Heart left ventricle (tissue), 16 donors: ENCODE data around the gene RNU1-2. TPM values are rescaled to one million over a fixed set of nuclear protein-coding genes. Genes with fewer than 3 reads are reported as not detected.

Source experiments
- ATAC-seq, 4 donors: fragments of 200-7000 bp; cut with Tn5 transposase; one replicate each; pipeline ENCODE4 v1.9.1; 2020 to 2022; ENCODE audit warnings: moderate library complexity in 4 of 4, mild to moderate bottlenecking in 3 of 4, moderate number of reproducible peaks in 1 of 4
- DNase-seq, 5 donors: peaks; one replicate each; pipeline ENCODE4 v3.0.0-alpha.2; 2020
- H3K27ac ChIP-seq, 12 donors: fragments of 200-600 bp; sonication (generic) in 4 of 12; one replicate each; pipeline versions ENCODE4 v1.5.0 to v1.8.0; 2016 to 2022; ENCODE audit warnings: mild to moderate bottlenecking in 2 of 12
- H3K27me3 ChIP-seq, 9 donors: fragments of 200-600 bp; sonication (generic) in 2 of 9; one replicate each; pipeline versions ENCODE4 v1.5.1 to v1.8.0; 2016 to 2022; ENCODE audit warnings: mild to moderate bottlenecking in 3 of 9
- H3K36me3 ChIP-seq, 9 donors: fragments of 200-600 bp; sonication (generic) in 2 of 9; one replicate each; pipeline versions ENCODE4 v1.5.0 to v1.8.0; 2018 to 2022; ENCODE audit warnings: mild to moderate bottlenecking in 2 of 9
- H3K4me1 ChIP-seq, 12 donors: fragments of 200-600 bp; sonication (generic) in 4 of 12; one replicate each; pipeline versions ENCODE4 v1.5.0 to v1.8.0; 2016 to 2022; ENCODE audit warnings: mild to moderate bottlenecking in 3 of 12
- H3K4me3 ChIP-seq, 12 donors: fragments of 200-600 bp; sonication (generic) in 4 of 12; one replicate each; pipeline versions ENCODE4 v1.5.0 to v1.8.0; 2017 to 2022; ENCODE audit warnings: mild to moderate bottlenecking in 9 of 12, moderate library complexity in 4 of 12
- H3K9me3 ChIP-seq, 12 donors: fragments of 200-600 bp; sonication (generic) in 4 of 12; one replicate each; pipeline versions ENCODE4 v1.5.0 to v1.8.0; 2016 to 2022; ENCODE audit warnings: mild to moderate bottlenecking in 1 of 12
- POLR2A ChIP-seq, 2 donors: fragments of 450-650 bp; IDR thresholded peaks; one replicate each; pipeline ENCODE4 v1.6.1; 2017; ENCODE audit warnings: antibody characterized with exemption in 2 of 2, mild to moderate bottlenecking in 2 of 2, moderate library complexity in 2 of 2
- WGBS, 4 donors: extraction: QIAGEN DNeasy Blood & Tissue Kit in 2 of 4; methylation state at CpG; one replicate each; pipeline versions ENCODE4 v1.1.5 to v1.1.7; 2013 to 2018; 5-methylcytosine and 5-hydroxymethylcytosine counted together
- intact Hi-C, 10 donors: fragments of 100-400 bp; cut with DNase I; formaldehyde crosslinking; loops; one replicate each; pipeline versions ENCODE4 v1.11.1 to v1.14.2; 2022
- polyA plus RNA-seq, 2 donors: library from polyadenylated mRNA; stranded (reverse); fragments of 200-250 nt; gene quantifications; one replicate each; pipeline ENCODE4 v1.2.3, GENCODE V29; 2013
- total RNA-seq, 9 donors: library from RNA; depleted of rRNA in 2 of 9; stranded (reverse); fragments of >200 nt in 2 of 9; fragmentation: NEBNext Ultra II Directional in 3 of 9; extraction: Animal tissue kit (Norgen Biotek cat#: 25700) in 3 of 9; gene quantifications; one replicate each; pipeline versions ENCODE4 v1.1.0 to v1.2.4, GENCODE V29; 2016 to 2023
- TF ChIP-seq, protein P1 (sequence below), 12 donors: fragments of 200-600 bp; sonication (generic) in 4 of 12; IDR thresholded peaks; one replicate each; pipeline versions ENCODE4 v1.5.0 to v1.8.0; 2018 to 2022; ENCODE audit warnings: antibody characterized with exemption in 12 of 12, mild to moderate bottlenecking in 5 of 12
- donor health status: ischemic (EF 13 %, LVEDD 7.1; RV severe dilation, severe dysfunction).
- donor health status: healthy with polysubstance abuse.
- donor health status: DM: no; HTN: yes; CAD: no.
- donor health status: DM: no; HTN: no; CAD: no.
- donor health status: ischemic (EF 25% LVEDD 6.9; RV normal size, moderate dysfunction).
- donor health status: ischemic (EF 25% LVEDD 5.7; RV mildly dilated, moderate dysfunction).
- donor health status: healthy.
- donor health status: DM: yes; HTN: yes; CAD: no.
- donor health status: ischemic (EF 35%, LVEDD 5.7; RV mildly dilated, moderate dysfunction).
- donor health status: nonischemic (EF 11% LVEDD 7.7; RV severe dilation, severe dysfunction).
- donor health status: DM: yes; HTN: yes; CAD: no.
- donor health status: PGD.
- donor health status: ischemic (EF 29% LVEDD 5.4; RV normal size, mild dysfunction).
- donor health status: nonischemic (EF 23%, LVEDD 6.1; RV moderate dilation, normal function).

RNU1-2 gene
- total and polyA plus RNA-seq, 11 donors: 364 to 3,776 (median 2,470) TPM; not detected in 4

DNA sequence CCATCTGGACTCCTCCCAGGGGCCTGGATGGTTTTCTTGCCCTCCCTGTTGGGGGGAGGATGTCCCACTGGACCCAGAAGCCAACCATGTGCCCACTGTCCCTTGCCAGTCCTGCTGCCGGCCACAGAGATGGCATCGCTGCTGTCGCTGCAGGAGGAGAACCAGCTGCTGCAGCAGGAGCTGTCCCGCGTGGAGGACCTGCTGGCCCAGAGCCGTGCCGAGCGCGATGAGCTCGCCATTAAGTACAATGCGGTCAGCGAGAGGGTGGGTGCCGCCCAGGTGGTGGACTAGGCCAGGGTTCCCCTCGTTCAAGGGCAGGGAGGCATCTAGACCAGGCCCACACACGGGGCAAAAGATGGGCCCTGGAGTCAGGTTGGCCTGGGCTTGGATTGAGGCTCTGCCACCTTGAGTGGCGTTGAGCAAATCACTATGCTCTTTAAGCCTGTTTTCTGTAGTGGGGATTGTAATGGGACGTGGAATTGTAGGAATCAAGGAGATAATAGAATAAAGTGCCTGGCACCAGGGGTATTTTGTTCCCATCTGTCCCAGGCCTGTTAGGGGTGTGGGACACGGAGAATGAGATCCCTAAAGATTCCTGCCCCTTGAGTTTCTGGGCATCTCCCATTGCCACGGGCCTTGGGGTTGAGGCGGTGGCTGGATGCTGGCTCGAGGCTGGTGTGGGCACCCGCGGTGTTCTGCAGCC lies 28.6 kb downstream of the RNU1-2 start:
- H3K4me3 ChIP-seq: no peak overlapping the region
- WGBS, 4 donors: 88 to 92% (median 90%) methylated on average over 23 of the region's 23 CpGs

DNA sequence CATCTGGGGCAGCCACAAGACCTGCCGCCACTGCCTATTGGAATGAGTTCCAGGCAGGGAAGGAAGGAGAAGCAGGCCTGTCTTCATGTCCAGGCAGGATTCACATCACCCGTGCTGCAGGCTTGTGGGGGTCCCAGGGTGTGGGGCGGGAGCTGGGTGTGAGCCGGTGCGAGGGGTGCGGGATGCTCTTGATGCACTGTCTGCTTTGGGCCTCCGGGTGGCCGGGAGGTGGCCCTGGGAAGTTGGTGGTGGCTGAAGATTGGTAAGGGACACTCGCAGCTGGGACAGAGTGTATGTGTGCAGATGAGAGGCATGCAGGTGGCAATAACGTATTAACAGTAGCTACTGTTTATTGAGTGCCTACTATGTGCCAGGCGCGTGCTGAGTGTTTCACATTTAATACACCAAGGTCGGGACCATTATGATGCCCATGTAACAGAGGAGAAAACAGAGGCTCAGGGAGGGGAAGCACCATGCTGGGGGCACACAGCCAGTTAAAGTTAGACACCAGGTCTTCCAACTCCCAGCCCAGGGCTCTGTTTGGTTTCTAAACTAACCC lies 29.2 kb downstream of the RNU1-2 start:
- H3K27ac ChIP-seq: no peak overlapping the region
- WGBS, 4 donors: 93 to 94% (median 93%) methylated on average over 13 of the region's 13 CpGs
- H3K4me3 ChIP-seq: no peak overlapping the region
- no peak for TF ChIP-seq POLR2A (IDR thresholded peaks at IDR 0.05)
- TF ChIP-seq, protein P1, sequence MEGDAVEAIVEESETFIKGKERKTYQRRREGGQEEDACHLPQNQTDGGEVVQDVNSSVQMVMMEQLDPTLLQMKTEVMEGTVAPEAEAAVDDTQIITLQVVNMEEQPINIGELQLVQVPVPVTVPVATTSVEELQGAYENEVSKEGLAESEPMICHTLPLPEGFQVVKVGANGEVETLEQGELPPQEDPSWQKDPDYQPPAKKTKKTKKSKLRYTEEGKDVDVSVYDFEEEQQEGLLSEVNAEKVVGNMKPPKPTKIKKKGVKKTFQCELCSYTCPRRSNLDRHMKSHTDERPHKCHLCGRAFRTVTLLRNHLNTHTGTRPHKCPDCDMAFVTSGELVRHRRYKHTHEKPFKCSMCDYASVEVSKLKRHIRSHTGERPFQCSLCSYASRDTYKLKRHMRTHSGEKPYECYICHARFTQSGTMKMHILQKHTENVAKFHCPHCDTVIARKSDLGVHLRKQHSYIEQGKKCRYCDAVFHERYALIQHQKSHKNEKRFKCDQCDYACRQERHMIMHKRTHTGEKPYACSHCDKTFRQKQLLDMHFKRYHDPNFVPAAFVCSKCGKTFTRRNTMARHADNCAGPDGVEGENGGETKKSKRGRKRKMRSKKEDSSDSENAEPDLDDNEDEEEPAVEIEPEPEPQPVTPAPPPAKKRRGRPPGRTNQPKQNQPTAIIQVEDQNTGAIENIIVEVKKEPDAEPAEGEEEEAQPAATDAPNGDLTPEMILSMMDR (IDR thresholded peaks at IDR 0.05): no peak
- peaks cover 0 to 5% (median 0%) of the 10 kb centered on the region in 9 donors for H3K36me3 ChIP-seq
- no peaks in the 10 kb centered on the region for H3K9me3 ChIP-seq
- intact Hi-C loops: loop anchor here in 1 of 10 donors (10.0 kb wide), 1 partner anchor 200 kb away; no protein-coding TSS in a partner anchor
- peak in 1 of 5 donors; percentile 63 for DNase-seq
- H3K4me1 ChIP-seq: peaks cover 0 to 16% (median 9%) of the 10 kb centered on the region in 12 donors
- ATAC-seq: no peak
- no peaks in the 10 kb centered on the region for H3K27me3 ChIP-seq

More for the DNA sequence above, 28.6 kb downstream of the RNU1-2 start:
- no peaks in the 10 kb centered on the region for H3K27me3 ChIP-seq
- peak in 1 of 5 donors; percentile 54 for DNase-seq
- no peaks in the 10 kb centered on the region for H3K36me3 ChIP-seq
- no peak overlapping the region for H3K27ac ChIP-seq
- H3K9me3 ChIP-seq: no peaks in the 10 kb centered on the region
- TF ChIP-seq, protein P1 (IDR thresholded peaks at IDR 0.05): no peak
- no peak for TF ChIP-seq POLR2A (IDR thresholded peaks at IDR 0.05)
- no peak for ATAC-seq
- H3K4me1 ChIP-seq: peaks cover 0 to 16% (median 9%) of the 10 kb centered on the region in 12 donors
- intact Hi-C loops: loop anchor here in 1 of 10 donors (10.0 kb wide), 1 partner anchor 200 kb away; no protein-coding TSS in a partner anchor

DNA sequence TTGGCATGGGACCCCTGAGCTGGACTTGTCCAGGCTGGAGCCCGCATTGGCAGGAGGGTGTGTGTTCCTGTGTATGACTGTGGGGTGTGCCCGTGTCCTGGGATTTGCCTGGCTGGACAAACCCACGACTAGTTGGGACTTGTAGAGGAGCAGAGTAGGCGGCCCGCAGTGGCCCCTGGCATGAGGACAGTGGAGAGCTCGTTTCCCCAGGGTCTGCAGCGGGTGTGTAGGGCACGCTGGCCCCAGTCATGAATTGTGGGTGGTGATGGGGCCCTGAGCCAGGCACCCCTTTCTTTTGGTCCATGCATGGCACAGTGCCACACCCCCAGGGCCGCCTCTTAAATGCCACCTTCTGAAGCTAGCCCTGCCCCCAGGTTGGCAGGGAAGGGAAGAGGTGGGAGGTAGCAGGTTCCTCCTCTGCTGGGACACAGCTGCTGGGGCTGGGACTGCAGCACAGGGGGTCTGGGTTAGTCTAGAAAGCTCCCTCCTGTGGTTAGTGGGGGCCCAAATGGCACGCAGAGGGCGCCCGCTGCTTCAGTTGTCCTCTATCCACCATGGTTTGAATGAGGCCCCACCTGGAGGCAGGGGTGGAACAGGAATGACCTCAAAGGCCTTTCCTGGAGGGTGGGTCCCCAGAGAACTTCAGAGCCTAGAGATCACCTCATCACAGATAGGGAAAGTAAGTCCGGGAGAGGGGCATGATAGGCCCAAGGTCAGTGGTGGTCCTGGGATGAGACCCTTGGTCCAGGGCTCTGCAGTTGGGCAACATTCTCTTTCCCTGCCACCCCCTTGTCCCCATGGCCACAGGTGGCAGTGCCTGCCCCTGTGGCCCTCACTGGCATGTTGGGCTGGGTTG lies 30.1 kb downstream of the RNU1-2 start:
- peaks cover 0 to 16% (median 9%) of the 10 kb centered on the region in 12 donors for H3K4me1 ChIP-seq
- no peak overlapping the region for H3K27ac ChIP-seq
- peaks cover 0 to 13% (median 3%) of the 10 kb centered on the region in 9 donors for H3K36me3 ChIP-seq
- H3K9me3 ChIP-seq: no peaks in the 10 kb centered on the region
- ATAC-seq (no peak), DNase-seq (peak in 2 of 5 donors; percentile 30 to 64)
- intact Hi-C loops: loop anchor here in 1 of 10 donors (10.0 kb wide), 1 partner anchor 201 kb away; no protein-coding TSS in a partner anchor
- no peak overlapping the region for H3K4me3 ChIP-seq
- no peak for TF ChIP-seq POLR2A (IDR thresholded peaks at IDR 0.05)
- TF ChIP-seq, protein P1 (IDR thresholded peaks at IDR 0.05): no peak
- H3K27me3 ChIP-seq: no peaks in the 10 kb centered on the region
- 91 to 94% (median 92%) methylated on average over 11 to 13 of the region's 13 CpGs for WGBS, 4 donors
